GM12878 (cell line): Measurements from ENCODE around the gene GOLIM4. TPM values are rescaled to one million over a fixed set of nuclear protein-coding genes. Genes with fewer than 3 reads are reported as not detected.
A peak's percentile ranks its signal among the peaks of the same experiment; 100 is the strongest.

Experiments used
- ATF3 ChIP-seq: IDR thresholded peaks from 2 replicates; pipeline ENCODE4 v1.6.1; 2011; ENCODE audit warnings: low read depth, mild to moderate bottlenecking, low read length, moderate library complexity, borderline replicate concordance; ENCODE audit errors: extremely low read depth
- CHD1 ChIP-seq: IDR thresholded peaks from 2 replicates; pipeline ENCODE4 v1.6.1; 2012; ENCODE audit warnings: low read depth, low read length, improper control_type of control experiment
- EZH2 ChIP-seq: IDR thresholded peaks from 2 replicates; pipeline ENCODE4 v1.6.1; 2012; ENCODE audit warnings: low read depth, mild to moderate bottlenecking, control low read depth, inconsistent platforms, low read length, borderline replicate concordance; ENCODE audit not compliant: control insufficient read depth
- HDAC2 ChIP-seq: fragments of 200-600 bp; sonication (generic); IDR thresholded peaks from 2 replicates; pipeline ENCODE4 v1.6.1; 2017
- MTA2 ChIP-seq: fragments of 450-650 bp; IDR thresholded peaks from 2 replicates; pipeline ENCODE4 v1.6.1; 2016; ENCODE audit warnings: low read depth, mild to moderate bottlenecking, moderate library complexity
- MXI1 ChIP-seq: fragments of 150-350 bp; IDR thresholded peaks from 2 replicates; pipeline ENCODE4 v1.6.1; 2011; ENCODE audit warnings: low read depth, mild to moderate bottlenecking, inconsistent platforms, low read length, improper control_type of control experiment
- NFIC ChIP-seq: IDR thresholded peaks from 2 replicates; pipeline ENCODE4 v1.6.1; 2012; ENCODE audit warnings: low read depth, mild to moderate bottlenecking, inconsistent platforms, low read length, moderate library complexity
- NR2F1 ChIP-seq: fragments of 450-650 bp; conservative IDR thresholded peaks from 2 replicates; pipeline ENCODE4 v1.6.1; 2017; ENCODE audit warnings: mild to moderate bottlenecking
- PML ChIP-seq: IDR thresholded peaks from 2 replicates; pipeline ENCODE4 v1.6.1; 2012; ENCODE audit warnings: low read length, inconsistent platforms
- POU2F2 ChIP-seq: IDR thresholded peaks from 3 replicates; pipeline ENCODE4 v1.6.1; 2011; ENCODE audit warnings: low read depth, mild to moderate bottlenecking, low read length, borderline replicate concordance
- RAD21 ChIP-seq: IDR thresholded peaks from 2 replicates; pipeline ENCODE4 v1.6.1; 2011; ENCODE audit warnings: mild to moderate bottlenecking, low read depth, low read length, moderate library complexity; ENCODE audit not compliant: insufficient read depth
- SP1 ChIP-seq: IDR thresholded peaks from one replicate; pipeline ENCODE4 v1.6.1; 2011; ENCODE audit warnings: low read depth, low read length
- TCF3 ChIP-seq: IDR thresholded peaks from 2 replicates; pipeline ENCODE4 v1.6.1; 2012; ENCODE audit warnings: low read depth, mild to moderate bottlenecking, low read length, borderline replicate concordance; ENCODE audit not compliant: insufficient read depth
- USF2 ChIP-seq: IDR thresholded peaks from 2 replicates; pipeline ENCODE4 v1.6.1; 2011; ENCODE audit warnings: low read depth, low read length, improper control_type of control experiment, borderline replicate concordance
- ZBTB40 ChIP-seq: fragments of 450-650 bp; IDR thresholded peaks from 2 replicates; pipeline ENCODE4 v1.6.1; 2016; ENCODE audit warnings: mild to moderate bottlenecking, moderate library complexity, borderline replicate concordance
- ZNF274 ChIP-seq: IDR thresholded peaks from one replicate; pipeline ENCODE4 v1.8.0; 2011; ENCODE audit not compliant: insufficient read length, insufficient read depth
- polyA plus RNA-seq, 11 experiments: library from polyadenylated mRNA; depleted of rRNA in 4 of 11; unstranded in 6 of 11; stranded (reverse) in 5 of 11; fragments of >200 nt; fragmentation: Nextera tagmentation in 4 of 11; fragmentation: Illumina TruSeq in 1 of 11; extraction: Ambion mirVana in 4 of 11; extraction: Trizol in 1 of 11; gene quantifications; 1 replicate in 1 of 11; 2 replicates in 10 of 11; pipeline versions ENCODE4 v1.2.1 to v1.2.3, GENCODE V29; 2011 to 2016; ENCODE audit warnings: inconsistent platforms in 2 of 11, missing spikeins in 2 of 11, low read depth in 1 of 11
- total RNA-seq, 4 experiments: library from RNA; depleted of rRNA in 3 of 4; stranded (reverse); fragments of >200 nt in 3 of 4; fragmentation: Illumina TruSeq in 1 of 4; extraction: Trizol in 1 of 4; gene quantifications; 2 replicates each; pipeline versions ENCODE4 v1.2.1 to v1.2.3, GENCODE V29; 2013 to 2021
- TF ChIP-seq, protein P1 (sequence below): IDR thresholded peaks from 2 replicates; pipeline ENCODE4 v1.6.1; 2012; ENCODE audit warnings: low read length, inconsistent platforms
- TF ChIP-seq, protein P2 (sequence below): IDR thresholded peaks from 2 replicates; pipeline ENCODE4 v1.6.1; 2012; ENCODE audit warnings: mild to moderate bottlenecking, low read depth, low read length

GOLIM4 gene
- total and polyA plus RNA-seq, 10 of the 15 experiments (the other 5 are each of a cell fraction or from before 2014, with no cell fraction given): 11.1 to 32.4 (median 19.3) TPM

DNA sequence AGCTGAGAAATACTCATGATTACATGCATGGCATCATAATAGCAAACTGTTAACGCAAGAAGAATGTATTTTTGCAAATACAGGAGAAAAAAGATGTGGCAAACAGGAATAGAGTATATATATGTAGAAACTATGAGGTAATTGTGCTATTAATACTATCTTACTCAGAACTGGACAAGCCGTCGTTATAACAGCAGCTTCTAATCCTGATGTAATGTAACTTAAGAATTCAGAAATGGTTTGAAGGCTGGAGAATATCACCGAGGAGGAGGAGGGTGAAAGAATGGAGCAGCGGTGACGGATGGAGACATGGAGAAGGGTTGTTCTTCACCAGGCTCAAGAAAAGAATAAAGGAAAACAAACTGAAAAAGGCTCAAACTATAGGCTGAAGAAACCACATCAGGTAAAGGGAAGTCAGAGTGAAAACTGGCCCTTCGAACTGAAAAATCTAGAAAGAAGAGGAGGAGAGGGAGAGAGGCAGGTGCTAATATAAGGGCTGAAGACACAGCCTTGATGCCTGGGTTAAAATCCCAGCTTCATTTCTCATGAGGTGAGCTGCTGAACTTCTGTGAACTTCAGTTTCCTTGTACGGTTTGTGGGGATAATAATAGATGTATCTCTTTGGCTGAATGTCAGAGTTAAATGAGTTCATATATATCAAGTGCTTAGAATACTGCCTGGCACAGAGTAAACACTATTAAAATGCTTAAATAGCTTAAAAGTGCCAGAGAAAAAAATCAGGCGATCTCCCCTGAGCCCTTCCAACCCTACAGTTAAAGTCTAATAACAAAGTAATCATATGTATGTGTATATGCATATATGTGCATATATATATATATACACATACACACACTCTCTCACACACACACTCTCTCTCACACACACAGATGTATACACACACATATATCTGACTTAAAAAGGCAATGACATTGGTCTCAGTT, 43.9 kb downstream of the GOLIM4 start (continued):
- no peak for TF ChIP-seq SP1
- TF ChIP-seq MXI1: no peak
- TF ChIP-seq, protein P1, sequence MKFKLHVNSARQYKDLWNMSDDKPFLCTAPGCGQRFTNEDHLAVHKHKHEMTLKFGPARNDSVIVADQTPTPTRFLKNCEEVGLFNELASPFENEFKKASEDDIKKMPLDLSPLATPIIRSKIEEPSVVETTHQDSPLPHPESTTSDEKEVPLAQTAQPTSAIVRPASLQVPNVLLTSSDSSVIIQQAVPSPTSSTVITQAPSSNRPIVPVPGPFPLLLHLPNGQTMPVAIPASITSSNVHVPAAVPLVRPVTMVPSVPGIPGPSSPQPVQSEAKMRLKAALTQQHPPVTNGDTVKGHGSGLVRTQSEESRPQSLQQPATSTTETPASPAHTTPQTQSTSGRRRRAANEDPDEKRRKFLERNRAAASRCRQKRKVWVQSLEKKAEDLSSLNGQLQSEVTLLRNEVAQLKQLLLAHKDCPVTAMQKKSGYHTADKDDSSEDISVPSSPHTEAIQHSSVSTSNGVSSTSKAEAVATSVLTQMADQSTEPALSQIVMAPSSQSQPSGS: peak; percentile 99
- no peak for TF ChIP-seq CHD1
- no peak for TF ChIP-seq ZNF274
- no peak for TF ChIP-seq EZH2
- TF ChIP-seq TCF3: no peak
- TF ChIP-seq RAD21: no peak
- no peak for TF ChIP-seq HDAC2
- TF ChIP-seq ZBTB40: no peak
- TF ChIP-seq POU2F2: no peak
- TF ChIP-seq, protein P2, sequence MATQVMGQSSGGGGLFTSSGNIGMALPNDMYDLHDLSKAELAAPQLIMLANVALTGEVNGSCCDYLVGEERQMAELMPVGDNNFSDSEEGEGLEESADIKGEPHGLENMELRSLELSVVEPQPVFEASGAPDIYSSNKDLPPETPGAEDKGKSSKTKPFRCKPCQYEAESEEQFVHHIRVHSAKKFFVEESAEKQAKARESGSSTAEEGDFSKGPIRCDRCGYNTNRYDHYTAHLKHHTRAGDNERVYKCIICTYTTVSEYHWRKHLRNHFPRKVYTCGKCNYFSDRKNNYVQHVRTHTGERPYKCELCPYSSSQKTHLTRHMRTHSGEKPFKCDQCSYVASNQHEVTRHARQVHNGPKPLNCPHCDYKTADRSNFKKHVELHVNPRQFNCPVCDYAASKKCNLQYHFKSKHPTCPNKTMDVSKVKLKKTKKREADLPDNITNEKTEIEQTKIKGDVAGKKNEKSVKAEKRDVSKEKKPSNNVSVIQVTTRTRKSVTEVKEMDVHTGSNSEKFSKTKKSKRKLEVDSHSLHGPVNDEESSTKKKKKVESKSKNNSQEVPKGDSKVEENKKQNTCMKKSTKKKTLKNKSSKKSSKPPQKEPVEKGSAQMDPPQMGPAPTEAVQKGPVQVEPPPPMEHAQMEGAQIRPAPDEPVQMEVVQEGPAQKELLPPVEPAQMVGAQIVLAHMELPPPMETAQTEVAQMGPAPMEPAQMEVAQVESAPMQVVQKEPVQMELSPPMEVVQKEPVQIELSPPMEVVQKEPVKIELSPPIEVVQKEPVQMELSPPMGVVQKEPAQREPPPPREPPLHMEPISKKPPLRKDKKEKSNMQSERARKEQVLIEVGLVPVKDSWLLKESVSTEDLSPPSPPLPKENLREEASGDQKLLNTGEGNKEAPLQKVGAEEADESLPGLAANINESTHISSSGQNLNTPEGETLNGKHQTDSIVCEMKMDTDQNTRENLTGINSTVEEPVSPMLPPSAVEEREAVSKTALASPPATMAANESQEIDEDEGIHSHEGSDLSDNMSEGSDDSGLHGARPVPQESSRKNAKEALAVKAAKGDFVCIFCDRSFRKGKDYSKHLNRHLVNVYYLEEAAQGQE: no peak
- TF ChIP-seq MTA2: 0 out of 2 replicates have a peak, but pooled peaks have one; percentile 37
- peak; percentile 96 for TF ChIP-seq NFIC
- peak; percentile 77 for TF ChIP-seq PML
- TF ChIP-seq ATF3: no peak
- no peak for TF ChIP-seq USF2
- no peak for TF ChIP-seq NR2F1
